ENCODE data around the gene DSC1. TPM values are rescaled to one million over a fixed set of nuclear protein-coding genes. Genes with fewer than 3 reads are reported as not detected.

Gene DSC1
- polyA plus RNA-seq, 1 donor (not counting 4 experiments of a cell fraction or from before 2014, with no cell fraction given): 11.2 TPM

- DNase-seq (ENCODE audit: low read depth, low spot score): no peak
- Histone ChIP-seq H3K9me1 (ENCODE audit: control insufficient read depth, extremely low read depth, insufficient read depth, low read length) (no peaks in the 10 kb centered on the region), H4K20me1 (ENCODE audit: control insufficient read depth, extremely low read depth, insufficient read depth, low read length) (no peaks in the 10 kb centered on the region), H3K9me3 (ENCODE audit: control insufficient read depth, low read depth, low read length) (no peaks in the 10 kb centered on the region), H3K79me2 (ENCODE audit: control insufficient read depth, insufficient read depth, low read length) (peaks cover 72% of the 10 kb centered on the region), H3K27ac (ENCODE audit: control insufficient read depth, insufficient read depth, low read length) (no peak overlapping the region), H2AFZ (ENCODE audit: control insufficient read depth, low read length) (no peak overlapping the region), H3K4me3 (ENCODE audit: control insufficient read depth in 2 of 3, extremely low read depth in 1 of 3, insufficient read depth in 2 of 3, low read depth in 1 of 3, low read length in 3 of 3) (no peak overlapping the region), H3K27me3 (ENCODE audit: control insufficient read depth, extremely low read depth, insufficient read depth, low read length) (no peaks in the 10 kb centered on the region), H3K4me2 (ENCODE audit: control insufficient read depth, extremely low read depth, insufficient read depth, low read depth, low read length) (no peak overlapping the region), H3K9ac (ENCODE audit: control insufficient read depth, extremely low read depth, insufficient read depth, low read length) (no peak overlapping the region), H3K36me3 (ENCODE audit: control insufficient read depth in 2 of 2, extremely low read depth in 1 of 2, insufficient read depth in 2 of 2, low read length in 2 of 2) (peaks cover 4% of the 10 kb centered on the region in 2 experiments), H3K4me1 (ENCODE audit: control insufficient read depth, extremely low read depth, insufficient read depth, low read length) (peaks cover 16% of the 10 kb centered on the region)
- TF ChIP-seq EZH2 (IDR thresholded peaks at IDR 0.05; ENCODE audit: low read length): no peak
- no peak for TF ChIP-seq CTCF (optimal IDR thresholded peaks at IDR 0.05 in 1 of 3, IDR thresholded peaks at IDR 0.05 in 1 of 3, conservative IDR thresholded peaks at IDR 0.05 in 1 of 3; ENCODE audit: extremely low read depth in 1 of 3, insufficient read depth in 2 of 3, low read length in 3 of 3)
- no peak for FAIRE-seq
- dilution Hi-C loops (cut with MboI; ENCODE audit: extremely low pct_ligation_motif_present, low sequenced_read_pairs): loop anchor here (25.0 kb wide), 1 partner anchor 90 kb away; no protein-coding TSS in a partner anchor
Observed at GRCh38 chr18:31097666-31098065, 65.0 kb downstream of the DSC1 start.

GRCh38 chr18:31093880-31094279, 68.8 kb downstream of the DSC1 start:
- dilution Hi-C loops (cut with MboI; ENCODE audit: extremely low pct_ligation_motif_present, low sequenced_read_pairs): loop anchor here (25.0 kb wide), 1 partner anchor 93 kb away; no protein-coding TSS in a partner anchor
- no peak overlapping the region for H3K27ac ChIP-seq (ENCODE audit: control insufficient read depth, insufficient read depth, low read length)
- no peaks in the 10 kb centered on the region for H3K9me1 ChIP-seq (ENCODE audit: control insufficient read depth, extremely low read depth, insufficient read depth, low read length)
- H3K79me2 ChIP-seq (ENCODE audit: control insufficient read depth, insufficient read depth, low read length): peaks cover 46% of the 10 kb centered on the region
- H3K9ac ChIP-seq (ENCODE audit: control insufficient read depth, extremely low read depth, insufficient read depth, low read length): no peak overlapping the region
- no peak overlapping the region for H3K4me3 ChIP-seq (ENCODE audit: control insufficient read depth in 2 of 3, extremely low read depth in 1 of 3, insufficient read depth in 2 of 3, low read depth in 1 of 3, low read length in 3 of 3)
- TF ChIP-seq EZH2 (IDR thresholded peaks at IDR 0.05; ENCODE audit: low read length): no peak
- no peak overlapping the region for H3K4me2 ChIP-seq (ENCODE audit: control insufficient read depth, extremely low read depth, insufficient read depth, low read depth, low read length)
- no peaks in the 10 kb centered on the region for H3K9me3 ChIP-seq (ENCODE audit: control insufficient read depth, low read depth, low read length)
- H3K4me1 ChIP-seq (ENCODE audit: control insufficient read depth, extremely low read depth, insufficient read depth, low read length): no peaks in the 10 kb centered on the region
- H2AFZ ChIP-seq (ENCODE audit: control insufficient read depth, low read length): no peak overlapping the region
- no peaks in the 10 kb centered on the region for H3K27me3 ChIP-seq (ENCODE audit: control insufficient read depth, extremely low read depth, insufficient read depth, low read length)
- no peaks in the 10 kb centered on the region for H4K20me1 ChIP-seq (ENCODE audit: control insufficient read depth, extremely low read depth, insufficient read depth, low read length)
- no peak for DNase-seq (ENCODE audit: low read depth, low spot score)
- peaks cover 7 to 20% of the 10 kb centered on the region in 2 experiments for H3K36me3 ChIP-seq (ENCODE audit: control insufficient read depth in 2 of 2, extremely low read depth in 1 of 2, insufficient read depth in 2 of 2, low read length in 2 of 2)
- no peak for FAIRE-seq

- dilution Hi-C loops (cut with MboI; ENCODE audit: extremely low pct_ligation_motif_present, low sequenced_read_pairs): loop anchor here (25.0 kb wide), 1 partner anchor 94 kb away; no protein-coding TSS in a partner anchor
- no peak overlapping the region for H3K9ac ChIP-seq (ENCODE audit: control insufficient read depth, extremely low read depth, insufficient read depth, low read length)
- H2AFZ ChIP-seq (ENCODE audit: control insufficient read depth, low read length): no peak overlapping the region
- H3K27ac ChIP-seq (ENCODE audit: control insufficient read depth, insufficient read depth, low read length): no peak overlapping the region
- no peaks in the 10 kb centered on the region for H4K20me1 ChIP-seq (ENCODE audit: control insufficient read depth, extremely low read depth, insufficient read depth, low read length)
- H3K36me3 ChIP-seq (ENCODE audit: control insufficient read depth in 2 of 2, extremely low read depth in 1 of 2, insufficient read depth in 2 of 2, low read length in 2 of 2): peaks cover 10 to 20% of the 10 kb centered on the region in 2 experiments
- H3K4me1 ChIP-seq (ENCODE audit: control insufficient read depth, extremely low read depth, insufficient read depth, low read length): no peaks in the 10 kb centered on the region
- DNase-seq (ENCODE audit: low read depth, low spot score) (no peak), FAIRE-seq (no peak)
- no peak overlapping the region for H3K4me2 ChIP-seq (ENCODE audit: control insufficient read depth, extremely low read depth, insufficient read depth, low read depth, low read length)
- no peaks in the 10 kb centered on the region for H3K9me1 ChIP-seq (ENCODE audit: control insufficient read depth, extremely low read depth, insufficient read depth, low read length)
- no peak for TF ChIP-seq CTCF (optimal IDR thresholded peaks at IDR 0.05 in 1 of 3, IDR thresholded peaks at IDR 0.05 in 1 of 3, conservative IDR thresholded peaks at IDR 0.05 in 1 of 3; ENCODE audit: extremely low read depth in 1 of 3, insufficient read depth in 2 of 3, low read length in 3 of 3)
- no peak for TF ChIP-seq EZH2 (IDR thresholded peaks at IDR 0.05; ENCODE audit: low read length)
- peaks cover 40% of the 10 kb centered on the region for H3K79me2 ChIP-seq (ENCODE audit: control insufficient read depth, insufficient read depth, low read length)
- no peaks in the 10 kb centered on the region for H3K9me3 ChIP-seq (ENCODE audit: control insufficient read depth, low read depth, low read length)
- H3K27me3 ChIP-seq (ENCODE audit: control insufficient read depth, extremely low read depth, insufficient read depth, low read length): no peaks in the 10 kb centered on the region
- no peak overlapping the region for H3K4me3 ChIP-seq (ENCODE audit: control insufficient read depth in 2 of 3, extremely low read depth in 1 of 3, insufficient read depth in 2 of 3, low read depth in 1 of 3, low read length in 3 of 3)
Observed at GRCh38 chr18:31093294-31093693, 69.4 kb downstream of the DSC1 start.
